ENCODE data around the gene MUC5AC.

The MUC5AC gene

GRCh38 chr11:1121813-1122663, 35.7 kb upstream of the MUC5AC start:
- in situ Hi-C loops (cut with MboI; ENCODE audit: low sequenced_read_pairs, unreplicated experiment) = no loop called here
- no peak for TF ChIP-seq CTCF (IDR thresholded peaks at IDR 0.05; ENCODE audit: borderline replicate concordance, control extremely low read depth, extremely low read depth, insufficient read depth, missing control alignments)
- no peak for DNase-seq (ENCODE audit: low spot score)

- in situ Hi-C loops (cut with MboI; ENCODE audit: low sequenced_read_pairs, unreplicated experiment) = no loop called here
- no peak for TF ChIP-seq CTCF (IDR thresholded peaks at IDR 0.05; ENCODE audit: borderline replicate concordance, control extremely low read depth, extremely low read depth, insufficient read depth, missing control alignments)
- DNase-seq (ENCODE audit: low spot score) = no peak
Measured at GRCh38 chr11:1122664-1123002, 35.1 kb upstream of the MUC5AC start.

- in situ Hi-C loops (cut with MboI; ENCODE audit: low sequenced_read_pairs, unreplicated experiment) = no loop called here
- DNase-seq (ENCODE audit: low spot score) = no peak
Measured at GRCh38 chr11:1123970-1124369, 33.8 kb upstream of the MUC5AC start.

DNA sequence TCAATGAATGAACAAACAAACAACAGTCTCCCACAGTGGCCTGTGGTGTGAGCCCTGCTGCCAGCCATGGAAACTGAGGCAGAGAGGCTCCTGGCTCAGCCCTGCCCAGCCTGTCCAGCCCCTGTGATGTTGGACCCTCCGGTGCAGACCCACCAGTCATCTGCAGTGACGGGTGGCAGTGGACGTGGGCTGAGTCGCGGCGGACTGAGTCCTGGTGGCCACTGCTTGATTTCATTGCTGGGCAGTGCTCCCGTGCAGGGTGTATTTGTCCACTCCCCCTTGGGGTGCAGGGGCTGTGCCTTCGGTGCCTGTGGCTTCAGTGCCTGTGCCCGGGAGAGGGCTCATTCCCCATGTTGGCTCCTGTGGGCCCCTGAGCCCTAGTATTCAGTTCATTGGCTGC, 31.9 kb upstream of the MUC5AC start:
- TF ChIP-seq CTCF (IDR thresholded peaks at IDR 0.05; ENCODE audit: borderline replicate concordance, control extremely low read depth, extremely low read depth, insufficient read depth, missing control alignments) = no peak
- in situ Hi-C loops (cut with MboI; ENCODE audit: low sequenced_read_pairs, unreplicated experiment) = loop anchor here (25.0 kb wide), 1 partner anchor 89 kb away; the partner anchor contains the start of gene MUC6
- DNase-seq (ENCODE audit: low spot score) = no peak

More at GRCh38 chr11:1123970-1124369, 33.8 kb upstream of the MUC5AC start:
- TF ChIP-seq CTCF (IDR thresholded peaks at IDR 0.05; ENCODE audit: borderline replicate concordance, control extremely low read depth, extremely low read depth, insufficient read depth, missing control alignments) = no peak

DNA sequence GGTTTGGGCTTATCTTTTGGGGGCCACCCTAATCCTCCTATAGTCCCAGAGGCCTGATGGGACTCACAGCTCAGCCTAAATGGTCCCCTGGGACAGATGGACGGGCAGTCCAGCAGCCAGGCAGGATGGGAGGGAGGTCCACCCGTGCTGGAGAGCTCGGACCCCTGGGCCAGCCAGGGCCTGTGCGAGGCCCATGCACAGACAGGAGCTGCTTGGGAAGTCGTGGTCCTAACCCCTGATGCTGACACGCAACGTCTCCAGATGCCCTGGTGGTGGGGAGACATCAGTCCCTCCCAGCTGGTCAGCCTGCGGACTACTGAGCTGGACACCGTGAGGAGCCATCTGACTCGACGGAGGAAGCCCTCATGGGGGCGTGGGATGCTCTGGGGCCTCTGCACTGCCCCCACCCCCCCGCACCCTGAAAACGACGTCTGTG, 31.2 kb upstream of the MUC5AC start:
- DNase-seq (ENCODE audit: low spot score) = no peak
- in situ Hi-C loops (cut with MboI; ENCODE audit: low sequenced_read_pairs, unreplicated experiment) = loop anchor here (25.0 kb wide), 1 partner anchor 89 kb away; the partner anchor contains the start of gene MUC6

More for the DNA sequence above, 31.2 kb upstream of the MUC5AC start:
- TF ChIP-seq CTCF (IDR thresholded peaks at IDR 0.05; ENCODE audit: borderline replicate concordance, control extremely low read depth, extremely low read depth, insufficient read depth, missing control alignments) = no peak

Data from GM13976 (cell line).